SK-N-MC (cell line): Measurements from ENCODE around the gene GLOD4.

ENCODE experiments used
- DNase-seq: peaks from one replicate; pipeline ENCODE4 v3.0.0-alpha.2; 2011; ENCODE audit warnings: low read depth, low spot score
- H3K27ac ChIP-seq: fragments of 200-600 bp; sonication (generic); 2 replicates; pipeline ENCODE4 v1.5.1; 2016; ENCODE audit warnings: mixed run types
- H3K36me3 ChIP-seq: fragments of 200-600 bp; sonication (generic); 2 replicates; pipeline ENCODE4 v1.6.1; 2017; ENCODE audit warnings: antibody characterized with exemption, low read length, mixed read lengths; ENCODE audit not compliant: insufficient read depth
- H3K4me3 ChIP-seq: fragments of 200-600 bp; sonication (generic); 2 replicates; pipeline ENCODE4 v1.5.1; 2016
- H3K9ac ChIP-seq: fragments of 200-600 bp; sonication (generic); 2 replicates; pipeline ENCODE4 v1.8.0; 2017; ENCODE audit warnings: mixed run types, mixed read lengths; ENCODE audit not compliant: insufficient read length
- H3K9me3 ChIP-seq: fragments of 200-600 bp; sonication (generic); 2 replicates; pipeline ENCODE4 v1.6.1; 2017; ENCODE audit warnings: low read depth, mild to moderate bottlenecking, antibody characterized with exemption, low read length, moderate library complexity, mixed read lengths
- EZH2 ChIP-seq: fragments of 200-600 bp; sonication (generic); IDR thresholded peaks from one replicate; pipeline ENCODE4 v1.6.1; 2017; ENCODE audit warnings: antibody characterized with exemption
- FOXP2 ChIP-seq: optimal IDR thresholded peaks from 2 replicates; pipeline ENCODE3; 2011; ENCODE audit warnings: mild to moderate bottlenecking, moderate library complexity; ENCODE audit not compliant: insufficient read depth; ENCODE audit errors: extremely low read length, control extremely low read depth
- POLR2AphosphoS5 ChIP-seq: IDR thresholded peaks from 2 replicates; pipeline ENCODE4 v1.6.1; 2012; ENCODE audit warnings: mild to moderate bottlenecking, low read depth, low read length, borderline replicate concordance

GLOD4 gene

DNA sequence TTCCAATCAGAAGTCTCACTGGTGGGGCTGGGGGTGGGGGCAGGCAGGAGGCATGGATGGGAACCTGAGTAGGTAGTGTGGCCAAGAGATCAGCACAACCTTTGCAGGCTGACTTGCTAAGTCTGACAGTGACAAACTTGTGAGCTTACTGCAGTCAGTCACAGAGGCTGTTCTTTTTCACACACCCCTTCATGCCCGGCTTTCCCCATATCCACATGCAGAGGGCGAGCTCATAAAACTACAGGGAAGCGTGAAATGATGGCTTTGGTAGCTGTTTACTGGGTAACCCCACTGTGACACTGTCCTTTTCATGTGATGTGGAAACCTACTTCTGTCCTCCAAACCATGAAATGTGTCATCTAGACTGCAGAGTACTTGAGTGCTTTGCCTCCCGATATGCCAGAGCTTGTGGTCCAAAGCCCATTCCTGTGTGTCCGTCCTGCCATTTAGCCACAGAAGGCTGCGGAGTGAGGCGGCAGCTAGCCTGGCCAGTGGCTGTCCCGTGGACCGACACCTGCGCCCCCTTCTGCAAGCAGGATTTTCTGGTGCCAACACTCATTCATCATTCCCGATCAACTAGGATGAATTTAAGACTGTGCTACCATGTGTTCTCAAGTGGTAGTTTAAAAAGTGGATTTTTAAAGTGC, 39.8 kb downstream of the GLOD4 start:
- Histone ChIP-seq H3K9me3 (no peaks in the 10 kb centered on the region), H3K4me3 (no peak overlapping the region), H3K36me3 (peaks cover 78% of the 10 kb centered on the region), H3K27ac (no peak overlapping the region), H3K9ac (no peak overlapping the region)
- no peak for DNase-seq
- TF ChIP-seq EZH2 (no peak), POLR2AphosphoS5 (no peak), FOXP2 (no peak)

DNA sequence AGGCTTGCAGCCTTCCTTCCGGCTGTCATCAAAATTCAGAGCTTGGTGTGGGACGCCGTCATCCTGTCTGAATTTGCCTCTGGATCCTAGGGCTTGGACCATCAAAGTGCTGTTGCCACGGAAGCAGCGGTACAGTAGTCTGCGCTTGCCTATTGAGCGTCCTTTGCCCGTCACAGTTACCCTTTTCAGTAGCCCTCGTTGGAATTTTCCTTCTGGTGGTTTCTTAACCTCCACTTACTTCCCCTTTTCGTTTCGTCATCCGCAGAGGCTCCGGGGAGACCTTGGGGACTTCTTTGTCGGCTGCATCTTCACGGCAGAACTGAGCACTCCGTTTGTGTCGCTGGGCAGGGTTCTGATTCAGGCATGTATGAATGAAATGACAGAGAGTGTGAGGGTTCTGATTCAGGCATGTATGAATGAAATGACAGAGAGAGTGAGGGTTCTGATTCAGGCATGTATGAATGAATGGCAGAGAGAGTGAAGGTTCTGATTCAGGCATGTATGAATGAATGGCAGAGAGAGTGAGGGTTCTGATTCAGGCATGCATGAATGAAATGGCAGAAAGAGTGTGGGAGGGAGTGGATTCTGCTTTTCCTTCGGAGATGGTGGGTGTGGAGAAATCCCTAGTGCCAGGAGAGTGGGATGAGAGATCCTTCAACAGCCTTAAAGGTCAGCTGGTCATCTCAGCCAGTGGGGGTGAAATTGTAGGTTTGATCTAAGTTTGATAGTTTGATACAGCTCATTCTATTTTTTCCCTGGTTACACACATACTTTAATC, 41.7 kb downstream of the GLOD4 start:
- H3K9me3 ChIP-seq: no peaks in the 10 kb centered on the region
- DNase-seq: no peak
- H3K36me3 ChIP-seq: peaks cover 66% of the 10 kb centered on the region
- no peak for TF ChIP-seq FOXP2
- TF ChIP-seq POLR2AphosphoS5: no peak
- no peak for TF ChIP-seq EZH2
- H3K9ac ChIP-seq: no peak overlapping the region
- H3K4me3 ChIP-seq: no peak overlapping the region
- H3K27ac ChIP-seq: no peak overlapping the region

DNA sequence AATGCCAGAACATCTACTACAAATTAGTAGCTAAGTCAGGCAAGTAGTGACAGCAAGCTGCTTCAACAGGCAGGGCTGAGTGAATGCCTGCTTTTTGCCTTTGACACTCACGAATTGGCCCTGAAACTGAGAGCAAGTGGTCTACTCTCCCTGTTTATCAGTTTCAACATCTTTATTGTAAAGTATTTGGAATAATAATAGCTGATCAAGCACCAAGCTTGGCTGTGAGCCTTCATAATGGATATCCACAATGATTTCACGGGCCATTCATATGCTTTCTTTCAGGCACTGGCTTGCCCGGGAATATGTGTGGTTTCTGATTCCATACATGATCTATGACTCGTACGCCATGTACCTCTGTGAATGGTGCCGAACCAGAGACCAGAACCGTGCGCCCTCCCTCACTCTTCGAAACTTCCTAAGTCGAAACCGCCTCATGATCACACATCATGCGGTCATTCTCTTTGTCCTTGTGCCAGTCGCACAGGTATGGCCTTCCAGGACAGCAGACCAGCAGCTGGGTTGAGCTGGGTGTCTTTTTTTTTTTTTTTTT, 44.4 kb downstream of the GLOD4 start:
- peaks cover 41% of the 10 kb centered on the region for H3K36me3 ChIP-seq

GRCh38 chr17:733743-734142, 48.3 kb downstream of the GLOD4 start:
- H3K27ac ChIP-seq: no peak overlapping the region
- no peak for TF ChIP-seq FOXP2
- TF ChIP-seq POLR2AphosphoS5: no peak
- TF ChIP-seq EZH2: no peak
- H3K9ac ChIP-seq: peak overlapping the region; percentile 77
- H3K9me3 ChIP-seq: no peaks in the 10 kb centered on the region
- peak overlapping the region; percentile 88 for H3K4me3 ChIP-seq
- H3K36me3 ChIP-seq: peaks cover 18% of the 10 kb centered on the region
- DNase-seq: no peak

More for the DNA sequence above, 44.4 kb downstream of the GLOD4 start:
- TF ChIP-seq POLR2AphosphoS5 (no peak), FOXP2 (no peak), EZH2 (no peak)
- no peak for DNase-seq
- Histone ChIP-seq H3K9ac (no peak overlapping the region), H3K4me3 (no peak overlapping the region), H3K9me3 (no peaks in the 10 kb centered on the region), H3K27ac (no peak overlapping the region)

- no peaks in the 10 kb centered on the region for H3K9me3 ChIP-seq
- no peak for DNase-seq
- peak overlapping the region; percentile 77 for H3K9ac ChIP-seq
- H3K36me3 ChIP-seq: peaks cover 15% of the 10 kb centered on the region
- TF ChIP-seq FOXP2: no peak
- no peak for TF ChIP-seq POLR2AphosphoS5
- no peak for TF ChIP-seq EZH2
- no peak overlapping the region for H3K27ac ChIP-seq
- peak overlapping the region; percentile 88 for H3K4me3 ChIP-seq
Observed at GRCh38 chr17:732902-733720, 49.0 kb downstream of the GLOD4 start.

DNA sequence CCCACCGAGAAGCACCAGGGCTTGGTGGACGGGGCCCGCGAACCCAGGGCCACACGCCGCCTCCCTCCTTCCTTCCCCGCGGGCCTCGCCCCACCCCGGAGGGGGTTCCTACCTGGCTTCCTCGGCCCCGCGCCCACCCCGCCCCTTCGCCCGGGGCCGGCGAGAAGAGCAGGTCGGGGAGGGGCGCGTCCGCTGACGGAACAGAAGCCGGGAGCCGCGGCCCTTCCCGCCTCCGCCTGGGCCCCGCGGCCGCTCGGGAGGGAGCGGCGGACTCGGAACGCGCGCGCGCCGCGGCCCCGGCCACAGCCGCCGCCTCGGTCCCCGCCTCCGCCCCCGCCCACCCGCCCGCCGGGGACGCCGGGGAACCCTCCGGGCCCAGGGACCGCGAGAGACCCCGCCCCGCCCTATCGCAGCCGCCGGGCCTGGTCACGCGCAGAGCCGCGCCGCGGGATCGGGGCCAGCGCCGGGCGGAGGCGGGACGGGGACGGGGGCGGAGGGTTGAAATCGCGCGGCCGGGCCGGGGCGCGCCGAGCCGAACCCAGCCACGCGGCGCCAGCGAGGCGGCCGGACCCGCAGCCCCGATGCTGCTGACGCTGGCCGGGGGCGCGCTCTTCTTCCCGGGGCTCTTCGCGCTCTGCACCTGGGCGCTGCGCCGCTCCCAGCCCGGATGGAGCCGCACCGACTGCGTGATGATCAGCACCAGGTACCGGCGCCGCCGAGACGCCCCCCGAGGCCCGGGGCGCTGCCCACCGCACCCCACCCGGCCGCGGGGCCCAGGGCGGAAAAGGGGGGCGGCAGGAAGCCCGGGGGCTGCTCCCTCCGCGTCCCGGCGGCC, 49.8 kb downstream of the GLOD4 start, which contains the start of gene TLCD3A:
TSS of gene TLCD3A (plus strand) at position 530 of the 835 bp plus-strand sequence. CDS start at position 582, 52 bp downstream.
- TF ChIP-seq POLR2AphosphoS5: no peak
- TF ChIP-seq FOXP2: no peak
- TF ChIP-seq EZH2: no peak
- H3K9ac ChIP-seq: peak within 1 kb of the TSS; percentile 77
- peaks cover 9% of the 10 kb centered on the region for H3K36me3 ChIP-seq
- no peaks in the 10 kb centered on the region for H3K9me3 ChIP-seq
- H3K4me3 ChIP-seq: peak within 1 kb of the TSS; percentile 88
- no peak within 1 kb of the TSS for H3K27ac ChIP-seq
- no peak for DNase-seq

GRCh38 chr17:731644-732066, 50.4 kb downstream of the GLOD4 start:
- TF ChIP-seq POLR2AphosphoS5: no peak
- TF ChIP-seq EZH2: no peak
- no peak for TF ChIP-seq FOXP2
- DNase-seq: no peak
- Histone ChIP-seq H3K27ac (no peak overlapping the region), H3K4me3 (peak overlapping the region; percentile 88), H3K9me3 (no peaks in the 10 kb centered on the region), H3K9ac (peak overlapping the region; percentile 63), H3K36me3 (peaks cover 9% of the 10 kb centered on the region)
